Calu3 (cell line): Measurements from ENCODE around the gene BCL7C. TPM values are rescaled to one million over a fixed set of nuclear protein-coding genes. Genes with fewer than 3 reads are reported as not detected.

Experiments
- BruUV-seq: library from RNA; stranded (reverse); fragments of 400-500 nt; replicated peaks from 2 replicates; lab custom pipeline; 2021; lab: Mats Ljungman, UMichigan
- CTCF ChIA-PET: fragments of 300-600 bp; sonication (Branson Sonifier 250); formaldehyde crosslinking; loops from one replicate; lab custom pipeline; 2022; ENCODE audit warnings: antibody characterized with exemption; lab: Charles Lee
- DNase-seq: peaks from one replicate; pipeline ENCODE4 v3.0.0; 2022
- H3K27ac Mint-ChIP-seq: one replicate; pipeline ENCODE4 v1.8.0; 2022; ENCODE audit warnings: mixed read lengths; ENCODE audit not compliant: unreplicated experiment
- H3K27me3 Mint-ChIP-seq: one replicate; pipeline ENCODE4 v1.8.0; 2022; ENCODE audit warnings: mixed read lengths; ENCODE audit not compliant: unreplicated experiment
- H3K36me3 Mint-ChIP-seq: one replicate; pipeline ENCODE4 v1.8.0; 2022; ENCODE audit warnings: mild to moderate bottlenecking, moderate library complexity, mixed read lengths; ENCODE audit not compliant: insufficient read depth, unreplicated experiment
- H3K4me1 Mint-ChIP-seq: one replicate; pipeline ENCODE4 v1.8.0; 2022; ENCODE audit warnings: mild to moderate bottlenecking, low read depth, mixed read lengths; ENCODE audit not compliant: unreplicated experiment
- H3K4me3 Mint-ChIP-seq: one replicate; pipeline ENCODE4 v1.8.0; 2022; ENCODE audit warnings: mild to moderate bottlenecking, low read depth, moderate library complexity, mixed read lengths; ENCODE audit not compliant: unreplicated experiment
- H3K9me3 Mint-ChIP-seq: one replicate; pipeline ENCODE4 v1.8.0; 2022; ENCODE audit warnings: low read depth, mixed read lengths; ENCODE audit not compliant: unreplicated experiment
- intact Hi-C: fragments of 100-400 bp; cut with micrococcal nuclease; formaldehyde crosslinking; loops from one replicate; pipeline ENCODE4 v1.10.0; 2022; ENCODE audit not compliant: unreplicated experiment
- total RNA-seq: library from RNA; stranded (reverse); gene quantifications from 2 replicates; pipeline ENCODE4 v1.2.3, GENCODE V29; 2022
- TF ChIP-seq, protein P1 (sequence below): fragments of 200-600 bp; IDR thresholded peaks from one replicate; pipeline ENCODE4 v1.8.0; 2022; ENCODE audit warnings: antibody characterized with exemption; ENCODE audit not compliant: unreplicated experiment

Gene BCL7C
- total RNA-seq, 1 experiment from 2014 or later, result 26.6 TPM

DNA sequence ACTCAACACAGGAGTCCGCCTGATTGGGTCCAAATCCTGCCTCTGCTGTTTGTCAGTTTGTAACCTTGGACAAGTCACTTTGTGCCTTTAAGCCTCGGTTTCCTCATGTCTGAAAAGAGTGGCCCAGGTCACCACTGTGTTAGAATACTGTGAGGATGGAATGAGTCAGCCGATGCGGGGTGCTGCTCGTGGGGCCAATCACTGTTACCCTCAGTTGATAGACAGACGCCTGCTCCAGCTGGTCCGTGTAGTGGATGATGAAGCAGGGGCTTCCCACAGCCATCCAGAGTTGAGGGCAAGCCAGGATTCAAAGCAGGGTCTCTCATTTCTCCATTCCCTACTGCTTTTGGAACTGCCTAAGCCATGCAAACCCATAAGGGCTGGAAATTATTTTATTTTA lies 35.3 kb upstream of the BCL7C start:
- no peak for DNase-seq
- Mint-ChIP-seq H3K9me3 (no peaks in the 10 kb centered on the region), H3K36me3 (peaks cover 33% of the 10 kb centered on the region), H3K27me3 (no peaks in the 10 kb centered on the region), H3K4me3 (no peak overlapping the region), H3K27ac (no peak overlapping the region), H3K4me1 (peaks cover 17% of the 10 kb centered on the region)
- TF ChIP-seq, protein P1, sequence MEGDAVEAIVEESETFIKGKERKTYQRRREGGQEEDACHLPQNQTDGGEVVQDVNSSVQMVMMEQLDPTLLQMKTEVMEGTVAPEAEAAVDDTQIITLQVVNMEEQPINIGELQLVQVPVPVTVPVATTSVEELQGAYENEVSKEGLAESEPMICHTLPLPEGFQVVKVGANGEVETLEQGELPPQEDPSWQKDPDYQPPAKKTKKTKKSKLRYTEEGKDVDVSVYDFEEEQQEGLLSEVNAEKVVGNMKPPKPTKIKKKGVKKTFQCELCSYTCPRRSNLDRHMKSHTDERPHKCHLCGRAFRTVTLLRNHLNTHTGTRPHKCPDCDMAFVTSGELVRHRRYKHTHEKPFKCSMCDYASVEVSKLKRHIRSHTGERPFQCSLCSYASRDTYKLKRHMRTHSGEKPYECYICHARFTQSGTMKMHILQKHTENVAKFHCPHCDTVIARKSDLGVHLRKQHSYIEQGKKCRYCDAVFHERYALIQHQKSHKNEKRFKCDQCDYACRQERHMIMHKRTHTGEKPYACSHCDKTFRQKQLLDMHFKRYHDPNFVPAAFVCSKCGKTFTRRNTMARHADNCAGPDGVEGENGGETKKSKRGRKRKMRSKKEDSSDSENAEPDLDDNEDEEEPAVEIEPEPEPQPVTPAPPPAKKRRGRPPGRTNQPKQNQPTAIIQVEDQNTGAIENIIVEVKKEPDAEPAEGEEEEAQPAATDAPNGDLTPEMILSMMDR, result no peak
- CTCF ChIA-PET, result no interaction called here
- BruUV-seq, result no TSS peak
- intact Hi-C loops, result no loop called here

DNA sequence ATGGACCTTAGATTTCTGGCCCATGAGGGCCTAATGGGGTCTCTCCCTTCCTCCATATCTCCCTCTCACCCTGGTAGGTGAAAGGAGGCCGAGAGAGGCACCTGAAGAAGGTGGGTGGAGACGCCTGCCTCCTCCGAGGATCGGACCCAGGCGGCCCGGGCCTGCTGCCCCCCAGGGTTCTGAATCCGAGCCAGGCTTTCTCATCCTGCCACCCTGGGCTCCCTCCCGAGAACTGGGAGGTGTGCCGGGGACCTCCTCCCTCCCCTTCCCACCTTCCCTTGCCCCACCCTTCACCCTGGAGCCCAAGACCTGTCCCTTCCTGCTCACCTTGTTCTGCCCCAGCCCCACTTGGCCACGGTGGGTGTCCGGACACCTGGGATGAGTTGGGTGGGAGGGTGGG lies 34.5 kb upstream of the BCL7C start:
- H3K27ac Mint-ChIP-seq, result no peak overlapping the region
- TF ChIP-seq, protein P1, result no peak

DNA sequence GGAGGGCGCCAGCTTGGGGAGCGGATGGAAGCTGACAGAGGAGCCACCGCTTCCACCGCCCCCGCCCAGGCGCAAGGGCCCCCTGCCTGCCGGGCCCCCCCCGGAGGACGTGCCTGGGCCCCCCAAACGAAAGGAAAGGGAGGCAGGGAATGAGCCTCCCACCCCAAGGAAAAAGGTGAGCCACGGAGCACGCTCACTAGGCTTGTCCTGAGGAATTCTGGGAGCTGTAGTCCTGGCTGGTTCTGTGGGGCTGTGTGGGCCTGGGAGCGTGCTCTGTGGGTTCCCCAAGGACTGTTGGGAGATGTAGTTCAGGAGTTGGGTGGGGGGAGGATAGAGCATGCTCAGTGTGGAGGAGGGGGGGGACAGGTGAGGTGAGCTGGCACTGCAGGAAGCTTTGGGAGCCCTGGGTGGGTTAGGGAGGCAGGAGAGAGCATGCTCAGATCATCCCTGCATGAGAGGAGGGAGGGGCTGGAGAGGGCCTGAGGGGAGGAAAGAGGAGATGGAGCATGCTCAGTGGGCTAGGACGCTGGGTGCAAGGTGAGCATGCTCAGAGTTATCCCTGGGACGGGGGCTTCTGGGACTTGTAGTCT lies 34.0 kb upstream of the BCL7C start:
- TF ChIP-seq, protein P1, result no peak
- H3K9me3 Mint-ChIP-seq, result no peaks in the 10 kb centered on the region
- no peaks in the 10 kb centered on the region for H3K27me3 Mint-ChIP-seq
- peaks cover 17% of the 10 kb centered on the region for H3K4me1 Mint-ChIP-seq
- no peak overlapping the region for H3K27ac Mint-ChIP-seq
- peak; percentile 41 for DNase-seq
- intact Hi-C loops, result no loop called here
- no peak overlapping the region for H3K4me3 Mint-ChIP-seq
- peaks cover 39% of the 10 kb centered on the region for H3K36me3 Mint-ChIP-seq
- CTCF ChIA-PET, result interaction anchor here (0.8 kb wide), 1 partner anchor 15 kb away, joined by 3 read pairs; no protein-coding TSS in a partner anchor
- BruUV-seq, result no TSS peak

More for the DNA sequence above, 34.5 kb upstream of the BCL7C start:
- intact Hi-C loops, result no loop called here
- no peak for DNase-seq
- BruUV-seq, result no TSS peak
- Mint-ChIP-seq H3K4me1 (peaks cover 17% of the 10 kb centered on the region), H3K36me3 (peaks cover 35% of the 10 kb centered on the region), H3K4me3 (no peak overlapping the region), H3K27me3 (no peaks in the 10 kb centered on the region), H3K9me3 (no peaks in the 10 kb centered on the region)
- CTCF ChIA-PET, result interaction anchor here (0.5 kb wide), 1 partner anchor 122 kb away, joined by 3 read pairs; no protein-coding TSS in a partner anchor

DNA sequence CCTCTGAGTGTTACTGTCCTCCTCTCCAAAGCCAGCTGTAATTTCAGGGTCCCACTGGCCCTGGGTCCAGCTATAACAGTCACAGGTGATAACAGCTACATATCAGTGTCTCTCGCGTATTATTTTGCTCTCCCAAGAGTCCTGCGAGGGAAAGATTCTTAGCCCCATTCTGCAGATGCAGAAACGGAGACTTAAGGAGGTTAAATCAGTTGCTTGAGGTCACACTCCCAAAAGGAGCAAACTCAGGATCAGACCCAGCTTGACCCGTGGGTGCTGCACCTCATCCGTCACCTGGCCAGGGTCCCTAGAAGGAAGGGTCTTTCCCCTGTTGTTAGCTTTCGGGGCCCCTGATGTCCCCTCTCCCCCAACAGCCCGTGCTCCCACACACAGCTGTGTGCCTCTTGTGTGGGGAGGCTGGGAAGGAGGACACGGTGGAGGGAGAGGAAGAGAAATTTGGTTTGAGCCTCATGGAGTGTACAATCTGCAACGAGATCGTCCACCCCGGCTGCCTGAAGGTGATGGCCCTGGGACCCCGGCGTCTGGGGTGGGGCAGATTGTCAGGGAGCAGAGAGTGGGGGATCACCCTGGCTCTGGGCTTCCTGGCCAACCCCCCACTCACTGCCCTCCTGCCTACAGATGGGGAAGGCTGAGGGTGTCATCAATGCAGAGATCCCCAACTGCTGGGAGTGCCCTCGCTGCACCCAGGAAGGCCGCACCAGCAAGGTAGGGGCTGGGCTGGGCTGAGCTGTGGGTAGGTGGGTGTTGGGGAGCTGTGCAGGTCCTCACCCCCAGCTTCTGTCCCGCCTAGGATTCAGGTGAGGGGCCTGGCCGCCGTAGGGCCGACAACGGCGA lies 33.3 kb upstream of the BCL7C start:
- Mint-ChIP-seq H3K4me3 (no peak overlapping the region), H3K9me3 (no peaks in the 10 kb centered on the region), H3K27me3 (no peaks in the 10 kb centered on the region), H3K36me3 (peaks cover 39% of the 10 kb centered on the region), H3K4me1 (peaks cover 17% of the 10 kb centered on the region), H3K27ac (no peak overlapping the region)
- CTCF ChIA-PET, result interaction anchor here (0.8 kb wide), 1 partner anchor 15 kb away, joined by 3 read pairs; no protein-coding TSS in a partner anchor
- intact Hi-C loops, result no loop called here
- DNase-seq, result no peak
- TF ChIP-seq, protein P1, result no peak
- no TSS peak for BruUV-seq
